Stimulated activated CD8-positive, alpha-beta memory T cell treated with anti-CD3 and anti-CD28 coated beads, Interleukin-4, amount 100 ng/mL, for 1 hour (primary cell): ENCODE data around the gene DNAH1.
A peak's percentile ranks its signal among the peaks of the same experiment; 100 is the strongest.

Source experiments
- DNase-seq, 2 donors: peaks; one replicate each; pipeline ENCODE4 v3.0.0-alpha.2; 2020; ENCODE audit warnings: low read depth in 2 of 2, low spot score in 1 of 2

Gene DNAH1

DNA sequence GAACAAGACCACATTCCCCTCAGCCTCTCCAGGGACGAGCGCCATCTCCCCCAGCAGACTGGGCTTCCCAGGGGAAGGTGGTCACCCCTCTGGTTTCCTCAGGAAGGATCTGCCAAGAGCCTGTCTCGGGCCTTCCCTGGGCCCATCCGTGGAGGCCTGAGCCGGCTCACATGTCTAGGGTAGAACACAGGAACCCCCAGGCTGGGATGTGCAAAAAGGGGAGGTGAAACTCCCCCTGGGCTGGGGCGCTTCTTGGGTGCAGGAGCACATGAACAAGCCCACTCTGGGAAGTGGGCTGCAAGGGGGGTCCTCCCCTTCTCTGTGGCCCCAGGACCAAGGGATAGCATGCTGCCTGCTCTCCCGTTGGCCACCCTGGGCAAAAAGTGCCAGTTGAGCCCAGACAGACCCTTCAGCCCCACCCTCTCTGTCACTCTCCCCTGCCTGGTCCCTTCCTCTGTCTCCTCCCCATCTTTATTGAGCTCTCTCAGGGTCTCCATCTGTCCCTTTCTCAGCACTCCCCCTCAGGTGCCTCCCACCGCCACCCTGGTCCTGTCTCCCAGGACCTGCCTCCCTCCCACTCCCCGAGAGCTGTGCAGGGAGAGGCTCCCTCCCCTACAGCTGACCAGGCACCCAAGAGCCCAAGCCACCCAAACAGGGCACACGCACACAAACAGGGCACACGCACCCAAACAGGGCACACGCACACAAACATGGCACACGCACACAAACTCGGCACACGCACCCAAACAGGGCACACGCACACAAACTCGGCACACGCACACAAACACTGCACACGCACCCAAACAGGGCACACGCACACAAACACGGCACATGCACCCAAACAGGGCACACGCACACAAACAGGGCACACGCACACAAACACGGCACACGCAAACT is 127.9 kb downstream of the DNAH1 start:
- DNase-seq = no peak

DNA sequence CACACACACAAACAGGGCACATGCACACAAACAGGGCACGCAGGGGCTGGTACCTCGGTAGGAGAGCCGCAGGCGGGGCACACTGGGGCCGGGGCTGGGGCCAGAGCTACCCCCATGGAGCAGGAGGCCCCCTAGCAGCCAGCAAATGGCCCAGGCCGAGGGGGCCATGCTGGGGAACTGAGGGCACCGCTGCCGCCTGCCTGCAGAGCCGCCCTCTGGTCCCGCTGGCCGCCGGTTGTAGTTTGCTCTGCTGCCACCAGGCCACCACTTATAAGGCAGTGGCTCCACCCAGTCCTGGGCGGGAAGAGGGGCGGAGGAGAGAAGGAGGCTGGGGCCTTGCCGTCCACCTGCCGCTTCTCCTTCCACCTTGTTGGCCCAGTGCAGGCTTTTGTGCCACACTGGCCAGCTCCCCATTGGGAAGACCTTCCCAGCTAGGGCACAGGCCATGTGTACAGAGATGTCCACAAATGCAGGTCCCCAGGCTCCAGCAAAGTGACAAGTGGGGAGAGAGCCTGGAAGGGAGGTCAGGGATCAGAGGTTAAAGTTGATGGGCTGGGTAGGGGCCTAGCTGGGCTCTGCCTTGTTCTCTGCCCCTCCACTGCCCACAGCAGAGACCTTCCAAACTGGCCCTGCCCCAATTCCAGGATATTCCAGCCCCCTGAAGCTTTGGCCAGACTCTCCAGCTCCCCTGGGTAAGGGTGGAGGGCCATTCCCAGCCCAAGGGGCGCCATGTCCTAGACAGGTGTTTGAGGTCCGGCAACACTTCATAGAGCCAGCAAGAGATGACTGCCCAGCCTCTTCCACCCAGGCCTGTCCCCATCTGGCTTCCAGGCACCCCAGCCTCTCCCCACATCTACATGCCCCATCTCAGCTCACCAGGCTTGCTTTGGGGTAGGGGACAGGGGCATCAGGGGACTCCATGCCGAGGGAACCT is 129.0 kb downstream of the DNAH1 start, which contains the start of gene SEMA3G:
SEMA3G (minus strand) TSS at position 244 of the 934 bp plus-strand sequence; CDS start at position 168, 76 bp downstream.
- peak; percentile 36 to 44 for DNase-seq

DNA sequence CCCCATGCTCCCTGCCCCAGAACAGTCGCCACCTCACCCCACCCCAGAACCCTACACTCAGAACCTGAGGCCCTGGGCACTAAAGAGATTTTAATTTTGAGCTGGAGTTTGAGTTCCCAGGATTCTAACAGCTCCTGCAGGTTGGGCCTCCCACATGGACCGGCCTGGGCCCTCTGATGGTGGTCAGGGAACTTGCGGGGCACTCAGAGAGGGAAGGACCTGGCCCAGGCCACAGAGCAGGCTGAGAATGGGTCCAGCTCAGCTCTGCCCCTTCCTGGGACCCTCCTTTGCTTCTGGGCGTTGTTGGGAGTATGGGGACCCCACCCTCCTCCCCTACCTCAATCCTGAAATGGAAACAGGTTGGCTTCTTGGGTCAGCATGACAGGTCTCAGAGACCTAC is 129.9 kb downstream of the DNAH1 start:
- DNase-seq = no peak

DNA sequence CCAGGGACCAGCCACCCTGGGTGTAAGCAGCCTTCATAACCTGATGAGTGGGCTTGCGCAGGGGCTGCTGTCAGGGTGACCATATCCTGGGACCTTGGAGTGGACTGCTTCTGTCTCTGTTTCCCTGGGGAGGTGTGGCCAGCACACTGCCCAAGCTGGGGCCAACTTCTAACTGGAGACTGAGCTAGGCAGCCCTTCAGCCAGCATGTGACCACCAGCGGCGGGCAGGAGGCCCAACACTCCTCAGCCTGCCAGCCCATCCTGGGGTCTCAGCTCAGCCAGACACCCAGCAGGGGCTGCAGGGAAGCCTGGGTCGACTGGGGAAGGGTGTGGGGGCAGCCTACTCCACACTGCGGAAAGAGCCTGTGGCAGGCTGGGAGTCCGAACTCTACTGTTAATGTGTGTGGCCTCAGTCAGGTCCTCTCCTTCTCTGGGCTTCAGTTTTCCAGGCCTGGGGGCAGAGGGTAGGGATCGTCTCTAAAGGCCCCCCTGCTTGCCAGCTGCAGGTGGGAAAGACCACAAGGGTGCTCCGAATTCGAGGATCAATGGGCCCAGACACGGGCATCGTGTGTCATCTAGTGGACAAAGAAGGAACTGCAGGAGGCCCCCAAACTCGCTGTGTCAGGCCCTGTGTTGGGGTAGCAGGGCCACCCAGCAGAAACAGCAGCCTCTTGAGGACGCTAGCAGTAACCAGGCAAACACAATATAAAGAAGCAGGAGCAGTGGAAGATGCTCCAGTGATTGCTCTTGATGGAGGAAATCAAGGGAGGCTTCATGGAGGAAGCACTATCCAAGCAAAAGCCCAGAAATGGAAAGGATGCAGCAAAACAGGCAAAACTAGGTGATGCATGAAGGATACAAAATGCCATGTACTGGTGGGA is 130.8 kb downstream of the DNAH1 start:
- DNase-seq = peak; percentile 43 to 48

DNA sequence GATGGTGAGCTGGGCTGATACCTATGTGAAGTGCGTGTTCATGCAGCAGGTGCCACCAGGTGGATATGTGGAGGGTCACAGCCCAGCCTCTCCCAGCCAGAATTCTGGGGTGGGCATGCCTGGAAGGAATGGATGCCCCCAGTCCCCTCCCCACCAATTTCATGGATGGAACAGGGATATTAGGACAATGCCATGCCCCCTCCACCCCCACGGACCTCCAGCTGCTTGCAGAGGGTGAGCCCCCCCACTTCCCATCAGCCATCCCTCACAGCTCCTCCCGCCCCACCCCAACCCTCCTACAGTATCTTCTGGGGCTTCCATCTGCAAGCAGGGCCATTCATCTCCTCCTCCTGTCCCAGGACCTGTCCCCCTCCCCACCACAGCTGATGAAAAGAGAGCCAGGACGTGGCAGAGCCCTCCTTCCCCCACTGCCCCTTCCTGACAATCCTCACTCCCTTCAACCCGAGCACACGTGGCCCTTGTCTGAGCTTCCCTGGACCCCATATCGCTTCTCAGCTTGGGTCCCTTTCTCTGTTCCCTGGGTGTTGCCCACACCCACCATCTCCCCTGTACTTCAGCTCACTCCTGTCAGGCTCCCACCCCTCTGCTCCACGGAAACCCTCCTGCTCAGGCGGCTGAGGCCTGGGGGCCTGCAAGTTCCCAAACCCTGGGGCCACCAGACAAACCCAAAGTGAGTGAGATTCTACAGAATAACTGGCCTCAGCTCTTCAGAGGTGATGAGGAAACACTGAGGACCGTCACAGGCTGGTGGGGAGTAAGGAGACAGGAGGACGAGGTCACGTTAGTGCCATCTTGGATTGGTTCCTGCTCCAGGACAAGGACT is 131.6 kb downstream of the DNAH1 start:
- DNase-seq = no peak
